ENCODE measurements around the gene CACNA2D4. TPM values are rescaled to one million over a fixed set of nuclear protein-coding genes. Genes with fewer than 3 reads are reported as not detected.

The CACNA2D4 gene
- total and polyA plus RNA-seq, 2 donors (not counting 1 experiment from before 2014, with no cell fraction given): 0.68 to 0.99 TPM

GRCh38 chr12:1872001-1872400, 46.5 kb downstream of the CACNA2D4 start:
- Histone ChIP-seq H3K9me3 (ENCODE audit: control insufficient read depth, insufficient read depth, low read depth, low read length) (peaks cover 3% of the 10 kb centered on the region), H3K36me3 (ENCODE audit: control insufficient read depth, insufficient read depth, low read length) (no peaks in the 10 kb centered on the region), H4K20me1 (ENCODE audit: control insufficient read depth, extremely low read depth, insufficient read depth, low read length) (no peaks in the 10 kb centered on the region), H3K27ac (ENCODE audit: insufficient read depth, low read length) (no peak overlapping the region), H3K79me2 (ENCODE audit: control insufficient read depth, insufficient read depth, low read length) (no peaks in the 10 kb centered on the region), H3K4me1 (ENCODE audit: control insufficient read depth, extremely low read depth, insufficient read depth, low read length) (no peaks in the 10 kb centered on the region), H3K9ac (ENCODE audit: insufficient read depth, low read length) (no peak overlapping the region), H3K4me2 (ENCODE audit: extremely low read depth, insufficient read depth, low read length) (no peak overlapping the region), H3K27me3 (ENCODE audit: control insufficient read depth, insufficient read depth, low read length) (peaks cover 26% of the 10 kb centered on the region), H3K4me3 (replicated peaks in 1 of 4; ENCODE audit: control extremely low read depth in 1 of 4, insufficient read depth in 1 of 4, low read depth in 3 of 4, low read length in 4 of 4) (no peak overlapping the region), H2AFZ (ENCODE audit: low read length) (no peak overlapping the region)
- TF ChIP-seq CTCF (conservative IDR thresholded peaks at IDR 0.05 in 1 of 2, IDR thresholded peaks at IDR 0.05 in 1 of 2; ENCODE audit: low read depth in 1 of 2, low read length in 2 of 2) (no peak), EZH2 (IDR thresholded peaks at IDR 0.05; ENCODE audit: low read length, missing control alignments) (no peak)
- no peak for DNase-seq (ENCODE audit: low read depth in 2 of 2)

DNA sequence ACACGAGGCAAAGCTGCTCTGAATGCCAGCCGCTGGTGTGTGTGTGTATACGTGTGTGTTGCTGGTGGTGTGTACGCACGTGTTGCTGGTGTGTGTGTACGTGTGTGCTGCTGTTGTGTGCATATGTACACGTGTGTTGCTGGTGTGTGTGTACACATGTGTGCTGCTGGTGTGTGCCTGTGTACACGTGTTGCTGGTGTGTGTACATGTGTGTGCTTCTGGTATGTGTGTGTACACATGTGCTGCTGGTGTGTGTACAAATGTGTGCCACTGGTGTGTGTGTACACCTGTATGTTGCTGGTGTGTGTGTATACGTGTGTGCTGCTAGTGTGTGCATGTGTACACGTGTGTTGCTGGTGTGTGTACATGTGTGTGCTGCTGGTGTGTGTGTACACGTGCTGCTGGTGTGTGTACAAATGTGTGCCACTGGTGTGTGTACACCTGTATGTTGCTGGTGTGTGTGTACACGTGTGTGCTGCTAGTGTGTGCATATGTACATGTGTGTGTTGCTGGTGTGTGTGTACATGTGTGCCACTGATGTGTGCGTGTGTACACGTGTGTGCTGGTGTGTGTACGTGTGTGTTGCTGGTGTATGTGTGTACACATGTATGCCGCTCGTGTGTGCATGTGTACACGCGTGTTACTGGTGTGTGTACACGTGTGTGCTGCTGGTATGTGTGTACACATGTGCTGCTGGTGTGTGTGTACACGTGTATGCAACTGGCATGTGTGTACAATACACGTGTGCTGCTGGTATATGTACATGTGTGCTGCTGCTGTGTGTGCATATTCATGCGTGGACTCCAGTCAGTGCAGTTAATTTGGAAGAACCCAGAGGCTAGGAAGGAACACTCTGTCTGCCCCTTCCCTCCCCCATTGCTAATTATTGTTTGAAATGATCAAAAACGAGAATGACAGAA, 47.2 kb downstream of the CACNA2D4 start:
- no peak overlapping the region for H3K9ac ChIP-seq (ENCODE audit: insufficient read depth, low read length)
- no peaks in the 10 kb centered on the region for H3K36me3 ChIP-seq (ENCODE audit: control insufficient read depth, insufficient read depth, low read length)
- H3K4me3 ChIP-seq (replicated peaks in 1 of 4; ENCODE audit: control extremely low read depth in 1 of 4, insufficient read depth in 1 of 4, low read depth in 3 of 4, low read length in 4 of 4): no peak overlapping the region
- no peaks in the 10 kb centered on the region for H4K20me1 ChIP-seq (ENCODE audit: control insufficient read depth, extremely low read depth, insufficient read depth, low read length)
- no peak for DNase-seq (ENCODE audit: low read depth in 2 of 2)
- no peak overlapping the region for H3K4me2 ChIP-seq (ENCODE audit: extremely low read depth, insufficient read depth, low read length)
- H3K9me3 ChIP-seq (ENCODE audit: control insufficient read depth, insufficient read depth, low read depth, low read length): peaks cover 3% of the 10 kb centered on the region
- TF ChIP-seq CTCF (conservative IDR thresholded peaks at IDR 0.05 in 1 of 2, IDR thresholded peaks at IDR 0.05 in 1 of 2; ENCODE audit: low read depth in 1 of 2, low read length in 2 of 2) (no peak), EZH2 (IDR thresholded peaks at IDR 0.05; ENCODE audit: low read length, missing control alignments) (no peak)
- H3K4me1 ChIP-seq (ENCODE audit: control insufficient read depth, extremely low read depth, insufficient read depth, low read length): no peaks in the 10 kb centered on the region
- peaks cover 22% of the 10 kb centered on the region for H3K27me3 ChIP-seq (ENCODE audit: control insufficient read depth, insufficient read depth, low read length)
- H2AFZ ChIP-seq (ENCODE audit: low read length): no peak overlapping the region
- no peak overlapping the region for H3K27ac ChIP-seq (ENCODE audit: insufficient read depth, low read length)
- no peaks in the 10 kb centered on the region for H3K79me2 ChIP-seq (ENCODE audit: control insufficient read depth, insufficient read depth, low read length)

- Histone ChIP-seq H4K20me1 (ENCODE audit: control insufficient read depth, extremely low read depth, insufficient read depth, low read length) (no peaks in the 10 kb centered on the region), H3K27ac (ENCODE audit: insufficient read depth, low read length) (no peak overlapping the region), H3K9ac (ENCODE audit: insufficient read depth, low read length) (no peak overlapping the region), H3K4me1 (ENCODE audit: control insufficient read depth, extremely low read depth, insufficient read depth, low read length) (no peaks in the 10 kb centered on the region), H3K79me2 (ENCODE audit: control insufficient read depth, insufficient read depth, low read length) (no peaks in the 10 kb centered on the region), H3K4me3 (replicated peaks in 1 of 4; ENCODE audit: control extremely low read depth in 1 of 4, insufficient read depth in 1 of 4, low read depth in 3 of 4, low read length in 4 of 4) (no peak overlapping the region), H3K27me3 (ENCODE audit: control insufficient read depth, insufficient read depth, low read length) (peaks cover 14% of the 10 kb centered on the region), H3K9me3 (ENCODE audit: control insufficient read depth, insufficient read depth, low read depth, low read length) (peaks cover 3% of the 10 kb centered on the region), H2AFZ (ENCODE audit: low read length) (no peak overlapping the region), H3K4me2 (ENCODE audit: extremely low read depth, insufficient read depth, low read length) (no peak overlapping the region), H3K36me3 (ENCODE audit: control insufficient read depth, insufficient read depth, low read length) (no peaks in the 10 kb centered on the region)
- no peak for DNase-seq (ENCODE audit: low read depth in 2 of 2)
- TF ChIP-seq CTCF (conservative IDR thresholded peaks at IDR 0.05 in 1 of 2, IDR thresholded peaks at IDR 0.05 in 1 of 2; ENCODE audit: low read depth in 1 of 2, low read length in 2 of 2) (no peak), EZH2 (IDR thresholded peaks at IDR 0.05; ENCODE audit: low read length, missing control alignments) (no peak)
Observed at GRCh38 chr12:1870086-1870485, 48.4 kb downstream of the CACNA2D4 start.
